ENCODE measurements around the gene RUNX2.

The RUNX2 gene

GRCh38 chr6:45537539-45537938 is 209.4 kb downstream of the RUNX2 start:
- peak; percentile 74 for DNase-seq (ENCODE audit: low read depth)
- no peak overlapping the region for H3K4me3 ChIP-seq (ENCODE audit: control insufficient read depth, low read depth, low read length)
- TF ChIP-seq CTCF (conservative IDR thresholded peaks at IDR 0.05; ENCODE audit: control insufficient read depth, insufficient read depth, low read depth, low read length) = no peak

GRCh38 chr6:45538641-45539547 is 210.8 kb downstream of the RUNX2 start:
- H3K4me3 ChIP-seq (ENCODE audit: control insufficient read depth, low read depth, low read length) = no peak overlapping the region
- DNase-seq (ENCODE audit: low read depth) = peak; percentile 75
- TF ChIP-seq CTCF (conservative IDR thresholded peaks at IDR 0.05; ENCODE audit: control insufficient read depth, insufficient read depth, low read depth, low read length) = no peak

GRCh38 chr6:45540375-45540920 is 212.3 kb downstream of the RUNX2 start:
- no peak for DNase-seq (ENCODE audit: low read depth)
- H3K4me3 ChIP-seq (ENCODE audit: control insufficient read depth, low read depth, low read length) = no peak overlapping the region
- no peak for TF ChIP-seq CTCF (conservative IDR thresholded peaks at IDR 0.05; ENCODE audit: control insufficient read depth, insufficient read depth, low read depth, low read length)

GRCh38 chr6:45541934-45542333 is 213.8 kb downstream of the RUNX2 start:
- peak; percentile 31 for DNase-seq (ENCODE audit: low read depth)
- H3K4me3 ChIP-seq (ENCODE audit: control insufficient read depth, low read depth, low read length) = no peak overlapping the region
- TF ChIP-seq CTCF (conservative IDR thresholded peaks at IDR 0.05; ENCODE audit: control insufficient read depth, insufficient read depth, low read depth, low read length) = no peak

- no peak for TF ChIP-seq CTCF (conservative IDR thresholded peaks at IDR 0.05; ENCODE audit: control insufficient read depth, insufficient read depth, low read depth, low read length)
- H3K4me3 ChIP-seq (ENCODE audit: control insufficient read depth, low read depth, low read length) = no peak overlapping the region
- DNase-seq (ENCODE audit: low read depth) = peak; percentile 86
Observed at GRCh38 chr6:45543298-45544235, 215.4 kb downstream of the RUNX2 start.

GRCh38 chr6:45545416-45545815 is 217.3 kb downstream of the RUNX2 start:
- DNase-seq (ENCODE audit: low read depth) = no peak
- TF ChIP-seq CTCF (conservative IDR thresholded peaks at IDR 0.05; ENCODE audit: control insufficient read depth, insufficient read depth, low read depth, low read length) = no peak
- H3K4me3 ChIP-seq (ENCODE audit: control insufficient read depth, low read depth, low read length) = no peak overlapping the region
